ENCODE measurements around the gene TNFSF13. TPM values are rescaled to one million over a fixed set of nuclear protein-coding genes. Genes with fewer than 3 reads are reported as not detected.

Gene TNFSF13
- total RNA-seq, 8 experiments from 2014 or later = 1.2 to 8.1 (median 2.0) TPM

GRCh38 chr17:7572338-7572587 lies 13.7 kb downstream of the TNFSF13 start:
- H3K4me1 ChIP-seq (replicated peaks in 1 of 2) = peaks cover 16 to 17% of the 10 kb centered on the region in 2 donors
- 0% methylated on average over 2 to 9 of the region's 11 CpGs; no CpG with 5 or more reads in 5 of the 10 experiments for WGBS, 10 experiments
- in situ Hi-C loops (cut with MboI; ENCODE audit: low pct_unique_long_range_greater_than_20kb in 2 of 9, low sequenced_read_pairs in 9 of 9, unreplicated experiment in 9 of 9) = loop anchor here in 1 of 9 experiments (25.0 kb wide), 1 partner anchor 535 kb away; the partner anchor contains the start of genes SLC16A11 and SLC16A13
- peak in 3 of 8 experiments; percentile 87 to 90 (median 88) for ATAC-seq (replicated peaks in 6 of 8)
- H3K27ac ChIP-seq = peak overlapping the region; percentile 73 to 83
- H3K4me3 ChIP-seq = peak overlapping the region; percentile 35 to 50 (median 46)

- peak; percentile 2 to 91 (median 76) for ATAC-seq (replicated peaks in 6 of 8)
- Histone ChIP-seq H3K27ac (peak overlapping the region; percentile 85 to 95), H3K4me1 (replicated peaks in 1 of 2) (peaks cover 16 to 17% of the 10 kb centered on the region in 2 donors), H3K4me3 (peak overlapping the region; percentile 74 to 95 (median 85))
- in situ Hi-C loops (cut with MboI; ENCODE audit: low pct_unique_long_range_greater_than_20kb in 2 of 9, low sequenced_read_pairs in 9 of 9, unreplicated experiment in 9 of 9) = loop anchor here in 1 of 9 experiments (25.0 kb wide), 1 partner anchor 535 kb away; the partner anchor contains the start of genes SLC16A11 and SLC16A13
- WGBS, 10 experiments = 0% methylated on average over 1 to 9 of the region's 73 CpGs; no CpG with 5 or more reads in 6 of the 10 experiments
These were observed 14.2 kb downstream of the TNFSF13 start for GRCh38 chr17:7572588-7573323.

GRCh38 chr17:7573324-7574080 lies 15.0 kb downstream of the TNFSF13 start:
- in situ Hi-C loops (cut with MboI; ENCODE audit: low pct_unique_long_range_greater_than_20kb in 2 of 9, low sequenced_read_pairs in 9 of 9, unreplicated experiment in 9 of 9) = loop anchor here in 1 of 9 experiments (25.0 kb wide), 1 partner anchor 536 kb away; the partner anchor contains the start of genes SLC16A11 and SLC16A13
- 0 to 2% methylated on average over 8 to 10 of the region's 71 CpGs; no CpG with 5 or more reads in 8 of the 10 experiments for WGBS, 10 experiments
- Histone ChIP-seq H3K27ac (peak overlapping the region; percentile 85 to 95), H3K4me1 (replicated peaks in 1 of 2) (peaks cover 16 to 17% of the 10 kb centered on the region in 2 donors), H3K4me3 (peak overlapping the region; percentile 74 to 95 (median 85))
- ATAC-seq (replicated peaks in 6 of 8) = peak; percentile 9 to 60 (median 48)

GRCh38 chr17:7574176-7574953 lies 15.8 kb downstream of the TNFSF13 start:
- Histone ChIP-seq H3K4me3 (peak overlapping the region; percentile 74 to 95 (median 85)), H3K27ac (peak overlapping the region; percentile 85 to 95), H3K4me1 (replicated peaks in 1 of 2) (peaks cover 16 to 18% of the 10 kb centered on the region in 2 donors)
- ATAC-seq (replicated peaks in 6 of 8) = no peak
- in situ Hi-C loops (cut with MboI; ENCODE audit: low pct_unique_long_range_greater_than_20kb in 2 of 9, low sequenced_read_pairs in 9 of 9, unreplicated experiment in 9 of 9) = loop anchor here in 1 of 9 experiments (25.0 kb wide), 1 partner anchor 537 kb away; the partner anchor contains the start of genes SLC16A11 and SLC16A13
- WGBS, 10 experiments = 0 to 40% (median 21%) methylated on average over 1 to 11 of the region's 15 CpGs; no CpG with 5 or more reads in 2 of the 10 experiments

GRCh38 chr17:7575481-7575883 lies 16.9 kb downstream of the TNFSF13 start:
- H3K27ac ChIP-seq = no peak overlapping the region
- peaks cover 16 to 21% of the 10 kb centered on the region in 2 donors for H3K4me1 ChIP-seq (replicated peaks in 1 of 2)
- no peak for ATAC-seq (replicated peaks in 6 of 8)
- in situ Hi-C loops (cut with MboI; ENCODE audit: low pct_unique_long_range_greater_than_20kb in 2 of 9, low sequenced_read_pairs in 9 of 9, unreplicated experiment in 9 of 9) = no loop called here
- WGBS, 10 experiments = 75 to 100% (median 86%) methylated on average over 1 of the region's 1 CpG; no CpG with 5 or more reads in 7 of the 10 experiments
- H3K4me3 ChIP-seq = no peak overlapping the region

- H3K4me1 ChIP-seq (replicated peaks in 1 of 2) = peaks cover 16 to 21% of the 10 kb centered on the region in 2 donors
- H3K27ac ChIP-seq = no peak overlapping the region
- WGBS, 10 experiments = 66 to 100% (median 95%) methylated on average over 1 to 7 of the region's 7 CpGs; no CpG with 5 or more reads in 1 of the 10 experiments
- ATAC-seq (replicated peaks in 6 of 8) = no peak
- in situ Hi-C loops (cut with MboI; ENCODE audit: low pct_unique_long_range_greater_than_20kb in 2 of 9, low sequenced_read_pairs in 9 of 9, unreplicated experiment in 9 of 9) = no loop called here
- H3K4me3 ChIP-seq = no peak overlapping the region
These were observed 17.4 kb downstream of the TNFSF13 start for GRCh38 chr17:7575959-7576358.

GRCh38 chr17:7576432-7576937 lies 17.9 kb downstream of the TNFSF13 start:
- H3K4me1 ChIP-seq (replicated peaks in 1 of 2) = peaks cover 18 to 20% of the 10 kb centered on the region in 2 donors
- no peak overlapping the region for H3K4me3 ChIP-seq
- H3K27ac ChIP-seq = no peak overlapping the region
- WGBS, 10 experiments = 62 to 100% (median 91%) methylated on average over 2 to 6 of the region's 14 CpGs; no CpG with 5 or more reads in 2 of the 10 experiments
- no peak for ATAC-seq (replicated peaks in 6 of 8)
- in situ Hi-C loops (cut with MboI; ENCODE audit: low pct_unique_long_range_greater_than_20kb in 2 of 9, low sequenced_read_pairs in 9 of 9, unreplicated experiment in 9 of 9) = no loop called here

- in situ Hi-C loops (cut with MboI; ENCODE audit: low pct_unique_long_range_greater_than_20kb in 2 of 9, low sequenced_read_pairs in 9 of 9, unreplicated experiment in 9 of 9) = no loop called here
- WGBS, 10 experiments = 67 to 100% (median 90%) methylated on average over 1 to 7 of the region's 17 CpGs; no CpG with 5 or more reads in 2 of the 10 experiments
- ATAC-seq (replicated peaks in 6 of 8) = no peak
These were observed 19.0 kb downstream of the TNFSF13 start for GRCh38 chr17:7577327-7578199.

GRCh38 chr17:7579001-7579833 lies 20.7 kb downstream of the TNFSF13 start, which contains the start of gene CD68:
Gene CD68 (plus strand): TSS chr17:7579638. CDS start chr17:7579678, 40 bp downstream.
- in situ Hi-C loops (cut with MboI; ENCODE audit: low pct_unique_long_range_greater_than_20kb in 2 of 9, low sequenced_read_pairs in 9 of 9, unreplicated experiment in 9 of 9) = no loop called here
- WGBS, 10 experiments = 0 to 70% (median 16%) methylated on average over 1 to 6 of the region's 7 CpGs; no CpG with 5 or more reads in 3 of the 10 experiments
- Histone ChIP-seq H3K27ac (peak within 1 kb of the TSS in 1 of 2 donors; percentile 55), H3K4me1 (replicated peaks in 1 of 2) (peaks cover 29 to 34% of the 10 kb centered on the region in 2 donors), H3K4me3 (peak within 1 kb of the TSS in 1 of 5 donors; percentile 4)
- peak; percentile 14 to 51 (median 35) for ATAC-seq (replicated peaks in 6 of 8)

More at GRCh38 chr17:7577327-7578199, 19.0 kb downstream of the TNFSF13 start:
- no peak overlapping the region for H3K4me3 ChIP-seq
- H3K27ac ChIP-seq = no peak overlapping the region
- H3K4me1 ChIP-seq (replicated peaks in 1 of 2) = peaks cover 22 to 28% of the 10 kb centered on the region in 2 donors

GRCh38 chr17:7579834-7580603 lies 21.5 kb downstream of the TNFSF13 start:
- peak overlapping the region in 1 of 2 donors; percentile 55 for H3K27ac ChIP-seq
- H3K4me1 ChIP-seq (replicated peaks in 1 of 2) = peaks cover 29 to 32% of the 10 kb centered on the region in 2 donors
- in situ Hi-C loops (cut with MboI; ENCODE audit: low pct_unique_long_range_greater_than_20kb in 2 of 9, low sequenced_read_pairs in 9 of 9, unreplicated experiment in 9 of 9) = no loop called here
- WGBS, 10 experiments = 20 to 94% (median 77%) methylated on average over 1 to 5 of the region's 12 CpGs; no CpG with 5 or more reads in 7 of the 10 experiments
- peak overlapping the region in 1 of 5 donors; percentile 4 for H3K4me3 ChIP-seq
- ATAC-seq (replicated peaks in 6 of 8) = peak in 3 of 8 experiments; percentile 0 to 3 (median 0)

Data from motor neuron (in vitro differentiated cells).